Measurements from ENCODE around the gene FNDC10.
"Not testable (repeated sequence)": the region's sequence is repeated elsewhere in the genome, so short reads cannot be mapped to it uniquely, and the experiment has no call there.

The FNDC10 gene

DNA sequence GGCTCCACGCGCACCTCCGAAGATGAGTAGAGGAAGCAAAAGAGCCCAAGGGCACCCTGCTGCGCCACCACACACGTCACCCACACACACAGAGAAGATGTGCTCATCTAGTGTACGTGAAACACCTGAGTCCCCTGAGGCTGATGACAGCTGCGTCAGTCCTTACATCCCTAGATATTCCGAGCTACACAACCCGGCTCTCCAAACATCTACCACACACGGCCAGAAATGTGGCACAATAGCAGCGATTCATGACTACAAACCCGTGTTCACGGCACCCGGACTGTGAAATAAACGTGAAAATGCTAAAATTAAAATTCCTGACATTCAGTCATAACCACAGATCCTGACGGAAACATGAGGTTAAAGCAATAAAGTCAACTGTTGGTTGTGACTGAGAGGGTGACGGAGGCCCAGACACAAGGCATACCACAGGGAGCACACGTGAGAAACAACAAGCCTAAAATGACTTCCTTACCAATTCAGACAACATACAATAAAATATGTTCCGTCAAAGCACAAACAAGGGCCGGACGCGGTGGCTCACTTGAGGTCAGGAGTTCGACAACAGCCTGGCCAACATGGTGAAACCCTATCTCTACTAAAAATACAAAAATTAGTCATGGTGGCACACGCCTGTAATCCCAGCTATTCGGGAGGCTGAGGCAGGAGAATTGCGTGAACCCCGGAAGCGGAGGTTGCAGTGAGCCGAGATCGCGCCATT lies 32.6 kb downstream of the FNDC10 start:
- DNase-seq (ENCODE audit: low spot score): no peak

GRCh38 chr1:1565340-1565739 lies 34.6 kb downstream of the FNDC10 start:
- no peak for DNase-seq (ENCODE audit: low spot score)

DNA sequence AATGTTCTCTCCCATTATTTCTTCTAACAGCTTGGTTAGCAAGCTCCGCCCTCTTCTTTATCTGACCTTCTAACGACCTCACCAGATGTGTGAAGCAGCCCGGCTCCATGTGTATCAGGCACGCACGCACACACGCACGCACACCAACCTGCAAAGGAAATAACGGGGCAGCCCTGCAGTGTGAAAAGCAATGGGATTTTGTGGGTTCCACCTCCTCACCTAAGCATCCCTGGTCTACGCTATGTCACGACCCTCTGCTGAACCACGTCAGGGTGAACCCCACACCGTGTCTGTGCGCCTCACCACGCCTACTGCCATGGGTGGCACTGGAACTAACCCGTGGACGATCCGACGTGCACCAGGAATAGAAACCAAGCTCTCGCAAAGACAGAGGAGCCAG lies 35.7 kb downstream of the FNDC10 start:
- DNase-seq (ENCODE audit: low spot score): no peak

DNA sequence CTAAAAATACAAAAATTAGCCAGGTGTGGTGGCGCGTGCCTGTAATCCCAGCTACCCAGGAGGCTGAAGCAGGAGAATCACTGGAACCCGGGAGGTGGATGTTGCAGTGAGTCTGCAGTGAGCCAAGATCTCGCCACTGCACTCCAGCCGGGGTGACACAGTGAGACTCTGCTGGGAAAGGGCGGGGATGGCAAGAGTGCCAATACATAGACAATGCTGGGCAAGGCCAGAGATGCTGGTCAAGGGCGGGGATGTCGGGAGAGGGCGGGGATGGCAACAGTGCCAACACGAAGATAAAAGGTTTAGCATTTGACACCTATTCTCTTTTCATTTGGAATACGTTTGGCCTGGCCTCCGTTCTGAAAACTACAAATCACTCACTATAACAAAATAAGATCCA lies 36.2 kb downstream of the FNDC10 start:
- no peak for DNase-seq (ENCODE audit: low spot score)

- no peak for DNase-seq (ENCODE audit: low spot score)
Observed at GRCh38 chr1:1562556-1563195, 37.3 kb downstream of the FNDC10 start.

DNA sequence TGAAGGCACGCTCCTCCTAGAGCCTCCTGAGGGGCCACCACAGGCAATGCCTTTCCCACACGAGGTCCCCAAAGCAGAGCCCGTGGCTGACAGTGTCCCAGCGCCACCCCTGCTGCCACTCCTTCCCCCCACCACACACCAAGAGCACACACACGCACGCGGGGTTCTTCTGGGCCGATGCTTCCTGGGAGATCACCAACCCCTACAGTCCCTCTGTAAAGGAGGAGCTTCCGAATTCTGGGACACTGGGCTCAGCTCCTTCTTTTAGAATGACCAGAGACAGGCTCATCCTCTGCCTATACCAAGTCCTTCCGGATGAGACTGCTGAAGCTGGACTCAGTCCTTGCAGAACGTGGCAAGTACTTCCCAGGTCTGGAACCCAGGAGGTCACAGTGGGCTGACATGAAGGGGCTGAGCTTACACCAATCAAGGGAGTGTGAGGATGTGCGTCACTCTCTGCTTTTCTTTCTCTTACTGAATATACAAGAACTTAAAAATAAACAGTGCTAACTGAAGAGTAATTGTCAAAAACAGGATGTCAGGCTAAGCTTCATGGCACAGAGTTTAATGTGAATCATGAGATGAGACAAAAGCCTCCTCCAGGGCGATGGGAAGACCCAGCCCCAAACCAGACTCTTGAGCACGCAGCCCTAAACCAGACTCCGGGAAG lies 38.0 kb downstream of the FNDC10 start:
- no peak for DNase-seq (ENCODE audit: low spot score)

DNA sequence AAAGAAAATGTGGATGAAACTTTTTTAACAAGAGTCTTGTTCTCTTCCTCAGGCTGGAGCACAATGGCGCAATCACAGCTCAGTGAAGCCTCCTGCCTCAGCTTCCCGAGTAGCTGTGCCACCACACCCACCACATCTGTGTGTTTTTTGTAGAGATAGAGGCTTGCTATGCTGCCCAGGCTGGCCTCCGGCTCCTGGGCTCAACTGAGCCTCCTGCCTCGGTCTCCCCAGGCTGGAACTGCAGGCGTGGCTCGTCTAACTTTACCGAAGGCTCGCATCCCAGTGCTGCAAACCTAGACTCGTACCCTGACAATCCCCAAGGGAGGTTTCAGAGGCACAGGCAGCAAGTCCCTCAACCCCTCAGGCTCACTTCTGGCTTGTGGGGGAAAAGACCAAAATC lies 39.8 kb downstream of the FNDC10 start:
- DNase-seq (ENCODE audit: low spot score): no peak

- no peak for DNase-seq (ENCODE audit: low spot score)
Observed at GRCh38 chr1:1559066-1559465, 40.9 kb downstream of the FNDC10 start.

GRCh38 chr1:1558591-1558990 lies 41.3 kb downstream of the FNDC10 start:
- DNase-seq (ENCODE audit: low spot score): no peak

- not testable (repeated sequence) for DNase-seq (ENCODE audit: low spot score)
Observed at GRCh38 chr1:1557688-1558087, 42.2 kb downstream of the FNDC10 start.

DNA sequence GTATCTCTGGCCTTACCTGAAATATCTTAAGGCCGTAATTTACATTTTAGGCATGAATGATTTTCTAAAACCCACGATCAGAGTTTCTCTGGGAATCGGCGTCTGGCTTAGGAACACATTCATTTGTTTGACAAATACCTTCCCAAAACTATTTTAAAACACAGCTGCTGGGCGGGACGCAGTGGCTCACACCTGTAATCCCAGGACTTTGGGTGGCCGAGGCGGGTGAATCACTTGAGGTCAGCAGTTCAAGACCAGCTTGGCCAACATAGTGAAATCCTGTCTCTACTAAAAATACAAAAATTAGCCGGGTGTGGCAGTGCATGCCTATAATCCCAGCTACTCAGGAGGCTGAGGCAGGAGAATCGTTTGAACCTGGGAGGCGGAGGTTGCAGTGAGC lies 43.0 kb downstream of the FNDC10 start:
- DNase-seq (ENCODE audit: low spot score): not testable (repeated sequence)

- no peak for DNase-seq (ENCODE audit: low spot score)
Observed at GRCh38 chr1:1556505-1556904, 43.4 kb downstream of the FNDC10 start.

DNA sequence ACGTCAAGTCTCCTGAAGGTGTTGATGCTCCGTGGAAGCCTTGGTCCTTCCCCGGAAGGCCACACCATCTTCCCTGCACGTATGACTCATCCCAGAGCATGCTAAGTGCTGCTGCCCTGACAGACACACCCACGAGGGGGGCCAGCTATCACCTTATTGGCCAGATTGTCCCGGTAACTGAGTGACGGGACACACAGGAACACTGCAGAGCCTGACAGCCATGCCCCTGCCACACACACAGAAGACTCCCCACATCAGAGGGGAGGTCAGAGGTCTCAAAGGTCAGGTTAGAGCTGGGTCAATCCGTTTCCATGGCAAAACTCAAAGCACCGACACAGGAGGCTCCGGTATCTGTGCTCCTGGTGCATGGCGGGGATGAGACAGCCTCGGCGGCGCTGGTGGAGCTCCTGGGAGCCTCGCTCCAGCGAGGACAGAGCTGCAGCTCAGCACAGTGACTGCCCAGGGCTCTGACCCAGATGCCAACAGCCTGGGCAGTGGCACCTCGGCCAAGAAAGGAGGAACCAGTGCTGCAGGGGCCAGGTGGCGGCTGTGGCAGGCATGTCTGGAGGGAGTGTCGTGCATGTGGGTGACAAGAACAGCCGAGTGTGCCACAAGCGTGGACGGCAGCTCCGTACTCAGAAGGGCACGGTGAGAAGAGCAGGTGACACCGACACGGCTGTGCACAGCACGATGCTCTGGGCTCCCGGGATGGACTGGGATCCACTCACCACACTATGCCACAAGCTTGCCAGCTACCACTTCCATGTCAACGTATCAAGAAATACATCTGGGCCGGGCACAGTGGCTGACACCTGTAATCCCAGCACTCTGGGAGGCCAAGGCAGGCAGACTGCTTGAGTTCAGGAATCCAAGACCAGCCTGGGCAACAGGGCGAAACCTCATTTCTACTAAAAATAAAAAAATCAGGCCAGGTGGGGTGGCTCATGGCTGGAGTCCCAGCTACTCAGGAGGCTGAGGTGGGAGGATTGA lies 44.7 kb downstream of the FNDC10 start:
- peak; percentile 13 for DNase-seq (ENCODE audit: low spot score)

DNA sequence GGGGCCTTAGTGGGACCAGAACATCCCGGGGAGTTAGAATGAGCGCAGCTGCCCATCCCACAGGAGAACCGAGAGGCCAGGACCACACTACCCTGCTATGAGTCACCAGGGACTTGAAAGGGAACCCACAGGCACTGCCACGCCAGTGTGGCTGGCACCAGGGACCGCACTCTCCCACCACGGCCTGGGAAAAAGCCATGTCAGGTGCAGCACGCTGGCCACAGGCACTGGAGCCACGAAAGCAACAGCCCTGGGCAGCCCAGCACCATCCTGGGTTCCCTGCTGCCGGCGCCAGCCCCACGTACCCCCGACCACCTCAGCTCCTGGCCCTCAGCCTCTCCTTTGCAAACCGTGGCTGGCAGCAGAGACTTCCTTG lies 45.4 kb downstream of the FNDC10 start:
- no peak for DNase-seq (ENCODE audit: low spot score)

- no peak for DNase-seq (ENCODE audit: low spot score)
Observed at GRCh38 chr1:1553821-1554494, 46.0 kb downstream of the FNDC10 start.

GRCh38 chr1:1552263-1552639 lies 47.7 kb downstream of the FNDC10 start:
- DNase-seq (ENCODE audit: low spot score): no peak

- no peak for DNase-seq (ENCODE audit: low spot score)
Observed at GRCh38 chr1:1551524-1552262, 48.2 kb downstream of the FNDC10 start.

DNA sequence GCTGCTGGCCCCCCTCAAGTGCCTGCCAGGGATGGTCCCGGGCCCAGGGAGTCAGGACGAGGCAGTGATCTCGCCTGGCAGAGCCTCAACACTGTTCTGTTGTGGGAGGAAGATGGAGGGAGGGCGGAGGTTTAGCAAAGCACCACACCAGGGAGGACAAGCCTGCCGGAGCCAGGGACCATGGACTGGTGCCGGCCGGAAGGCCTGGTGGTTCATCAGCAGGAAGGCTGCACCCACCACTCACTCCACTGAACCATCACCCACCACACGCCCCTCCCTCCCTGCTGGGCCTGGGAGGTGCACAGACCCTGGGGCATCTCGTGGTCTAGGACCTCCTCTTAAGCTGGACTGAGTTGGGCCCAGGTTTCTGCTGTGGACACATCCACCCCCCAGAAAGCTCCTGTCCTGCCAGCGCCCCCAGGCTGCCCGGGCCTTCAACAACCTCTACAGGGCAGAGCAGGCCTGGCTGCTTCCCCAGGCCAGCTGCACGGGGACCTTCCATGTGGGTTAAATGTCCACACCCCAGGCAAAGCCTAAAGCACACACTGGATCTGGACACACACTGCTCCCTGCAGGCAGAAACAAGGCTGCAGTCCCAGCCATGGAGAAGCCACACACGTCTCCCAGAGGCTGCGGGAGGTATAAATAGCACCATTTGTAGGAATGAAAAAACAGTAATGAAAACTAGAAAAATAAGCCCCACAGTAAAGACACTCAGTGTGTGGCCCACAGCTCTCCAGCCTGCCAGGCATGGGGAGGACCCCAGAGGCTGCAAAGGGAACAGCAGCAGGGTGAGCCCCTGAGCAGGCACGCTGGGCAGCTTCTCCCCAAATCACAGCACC lies 49.1 kb downstream of the FNDC10 start:
- DNase-seq (ENCODE audit: low spot score): no peak

- DNase-seq (ENCODE audit: low spot score): no peak
Observed at GRCh38 chr1:1550087-1550486, 49.8 kb downstream of the FNDC10 start.

- DNase-seq (ENCODE audit: low spot score): no peak
Observed at GRCh38 chr1:1548591-1548990, 51.3 kb downstream of the FNDC10 start.

All from HuH-7.5 (cell line).